DND-41 (cell line): ENCODE data around the gene CDKN2D.

Source experiments
- EZH2 ChIP-seq: IDR thresholded peaks from 3 replicates; pipeline ENCODE4 v1.6.1; 2012; ENCODE audit warnings: borderline replicate concordance, low read depth, mild to moderate bottlenecking, moderate library complexity, low read length, inconsistent platforms; ENCODE audit not compliant: severe bottlenecking
- TF ChIP-seq, protein P1 (sequence below): IDR thresholded peaks from 2 replicates; pipeline ENCODE4 v1.5.1; 2012; ENCODE audit warnings: borderline replicate concordance, low read length, moderate library complexity, mild to moderate bottlenecking; ENCODE audit not compliant: poor library complexity, severe bottlenecking; ENCODE audit errors: extremely low read depth

- TF ChIP-seq, protein P1, sequence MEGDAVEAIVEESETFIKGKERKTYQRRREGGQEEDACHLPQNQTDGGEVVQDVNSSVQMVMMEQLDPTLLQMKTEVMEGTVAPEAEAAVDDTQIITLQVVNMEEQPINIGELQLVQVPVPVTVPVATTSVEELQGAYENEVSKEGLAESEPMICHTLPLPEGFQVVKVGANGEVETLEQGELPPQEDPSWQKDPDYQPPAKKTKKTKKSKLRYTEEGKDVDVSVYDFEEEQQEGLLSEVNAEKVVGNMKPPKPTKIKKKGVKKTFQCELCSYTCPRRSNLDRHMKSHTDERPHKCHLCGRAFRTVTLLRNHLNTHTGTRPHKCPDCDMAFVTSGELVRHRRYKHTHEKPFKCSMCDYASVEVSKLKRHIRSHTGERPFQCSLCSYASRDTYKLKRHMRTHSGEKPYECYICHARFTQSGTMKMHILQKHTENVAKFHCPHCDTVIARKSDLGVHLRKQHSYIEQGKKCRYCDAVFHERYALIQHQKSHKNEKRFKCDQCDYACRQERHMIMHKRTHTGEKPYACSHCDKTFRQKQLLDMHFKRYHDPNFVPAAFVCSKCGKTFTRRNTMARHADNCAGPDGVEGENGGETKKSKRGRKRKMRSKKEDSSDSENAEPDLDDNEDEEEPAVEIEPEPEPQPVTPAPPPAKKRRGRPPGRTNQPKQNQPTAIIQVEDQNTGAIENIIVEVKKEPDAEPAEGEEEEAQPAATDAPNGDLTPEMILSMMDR = no peak
- no peak for TF ChIP-seq EZH2
Measured at GRCh38 chr19:10617409-10618121, 48.8 kb upstream of the CDKN2D start.
